Upper lobe of right lung (tissue), 1 donor: ENCODE measurements around the gene PROSER1. TPM values are rescaled to one million over a fixed set of nuclear protein-coding genes. Genes with fewer than 3 reads are reported as not detected.
A peak's percentile ranks its signal among the peaks of the same experiment; 100 is the strongest.
"Not testable (repeated sequence)": the region's sequence is repeated elsewhere in the genome, so short reads cannot be mapped to it uniquely, and the experiment has no call there.

ENCODE experiments used
- ATAC-seq: fragments of 200-7000 bp; cut with Tn5 transposase; one replicate; pipeline ENCODE4 v1.9.1; 2020; ENCODE audit warnings: mild to moderate bottlenecking, moderate library complexity
- DNase-seq: peaks from one replicate; pipeline ENCODE4 v3.0.0-alpha.2; 2020
- H3K27ac ChIP-seq: fragments of 200-600 bp; one replicate; pipeline ENCODE4 v1.8.0; 2022
- H3K27me3 ChIP-seq: fragments of 200-600 bp; one replicate; pipeline ENCODE4 v1.8.0; 2022; ENCODE audit warnings: mild to moderate bottlenecking
- H3K36me3 ChIP-seq: fragments of 200-600 bp; one replicate; pipeline ENCODE4 v1.8.0; 2022
- H3K4me1 ChIP-seq: fragments of 200-600 bp; one replicate; pipeline ENCODE4 v1.8.0; 2022
- H3K4me3 ChIP-seq: fragments of 200-600 bp; one replicate; pipeline ENCODE4 v1.8.0; 2022; ENCODE audit warnings: mild to moderate bottlenecking
- H3K9me3 ChIP-seq: fragments of 200-600 bp; one replicate; pipeline ENCODE4 v1.8.0; 2022
- CTCF ChIP-seq: fragments of 200-600 bp; IDR thresholded peaks from one replicate; pipeline ENCODE4 v1.8.0; 2022; ENCODE audit warnings: antibody characterized with exemption
- intact Hi-C: fragments of 100-400 bp; cut with DNase I; formaldehyde crosslinking; loops from one replicate; pipeline ENCODE4 v1.11.0; 2022
- long read RNA-seq: library from polyadenylated mRNA; unstranded; transcript quantifications from one replicate; pipeline ENCODE4 v2.0.0, GENCODE V29; 2021
- total RNA-seq: library from RNA; stranded (reverse); fragmentation: NEBNext Ultra II Directional; extraction: Animal tissue kit (Norgen Biotek cat#: 25700); gene quantifications from one replicate; pipeline ENCODE4 v1.2.1, GENCODE V29; 2021
- donor health status: DM: no; HTN: yes; CAD: no; lungs with severe emphysema.

The PROSER1 gene
- total RNA-seq = 30.7 TPM
- long read RNA-seq, partial matches to known transcripts = 2 of 4 reads
- long read RNA-seq, other reads (novel, unspliced or antisense) = 2 of 4 reads

- ATAC-seq = peak; percentile 95
- no peaks in the 10 kb centered on the region for H3K36me3 ChIP-seq
- peak within 1 kb of the TSS; percentile 91 for H3K27ac ChIP-seq
- peak; percentile 95 for DNase-seq
- H3K4me1 ChIP-seq = peaks cover 44% of the 10 kb centered on the region
- intact Hi-C loops = no loop called here
- peak within 1 kb of the TSS; percentile 85 for H3K4me3 ChIP-seq
- H3K27me3 ChIP-seq = no peaks in the 10 kb centered on the region
- H3K9me3 ChIP-seq = no peaks in the 10 kb centered on the region
- no peak for TF ChIP-seq CTCF
These were observed at the start of gene PROSER1, which contains the start of gene NHLRC3 for GRCh38 chr13:39037880-39038568. PROSER1 (minus strand) TSS chr13:39038089; CDS start chr13:39037242, 847 bp downstream. NHLRC3 (plus strand) TSS chr13:39038456; CDS start chr13:39038640, 184 bp downstream.

- H3K27me3 ChIP-seq, intact Hi-C loops: not testable (repeated sequence)
These were observed 48.5 kb upstream of the PROSER1 start for GRCh38 chr13:39086251-39086945.

GRCh38 chr13:39073983-39074382 lies 36.1 kb upstream of the PROSER1 start:
- ATAC-seq (no peak), DNase-seq (no peak)
- Histone ChIP-seq H3K27me3 (no peaks in the 10 kb centered on the region), H3K4me1 (no peaks in the 10 kb centered on the region), H3K9me3 (no peaks in the 10 kb centered on the region), H3K27ac (no peak overlapping the region), H3K36me3 (no peaks in the 10 kb centered on the region), H3K4me3 (no peak overlapping the region)
- intact Hi-C loops = no loop called here
- TF ChIP-seq CTCF = no peak

More at GRCh38 chr13:39086251-39086945, 48.5 kb upstream of the PROSER1 start:
- not testable (repeated sequence) for H3K4me3 ChIP-seq, H3K27ac ChIP-seq, DNase-seq, H3K36me3 ChIP-seq, ATAC-seq, H3K9me3 ChIP-seq, H3K4me1 ChIP-seq

GRCh38 chr13:39072842-39073241 lies 35.0 kb upstream of the PROSER1 start:
- no peak overlapping the region for H3K4me3 ChIP-seq
- intact Hi-C loops = no loop called here
- no peaks in the 10 kb centered on the region for H3K9me3 ChIP-seq
- no peak for TF ChIP-seq CTCF
- ATAC-seq (no peak), DNase-seq (no peak)
- H3K27me3 ChIP-seq = no peaks in the 10 kb centered on the region
- H3K27ac ChIP-seq = no peak overlapping the region
- H3K36me3 ChIP-seq = no peaks in the 10 kb centered on the region
- no peaks in the 10 kb centered on the region for H3K4me1 ChIP-seq

- no peak for TF ChIP-seq CTCF
- intact Hi-C loops = no loop called here
- H3K4me1 ChIP-seq = no peaks in the 10 kb centered on the region
- ATAC-seq = no peak
- H3K36me3 ChIP-seq = no peaks in the 10 kb centered on the region
- H3K27me3 ChIP-seq = no peaks in the 10 kb centered on the region
- DNase-seq = no peak
- H3K27ac ChIP-seq = no peak overlapping the region
- H3K4me3 ChIP-seq = no peak overlapping the region
- no peaks in the 10 kb centered on the region for H3K9me3 ChIP-seq
These were observed 24.1 kb upstream of the PROSER1 start for GRCh38 chr13:39062004-39062403.

GRCh38 chr13:39058040-39058439 lies 20.2 kb upstream of the PROSER1 start:
- H3K9me3 ChIP-seq = no peaks in the 10 kb centered on the region
- no peaks in the 10 kb centered on the region for H3K27me3 ChIP-seq
- no peak overlapping the region for H3K27ac ChIP-seq
- no peak for DNase-seq
- intact Hi-C loops = no loop called here
- H3K36me3 ChIP-seq = peaks cover 4% of the 10 kb centered on the region
- H3K4me1 ChIP-seq = no peaks in the 10 kb centered on the region
- ATAC-seq = no peak
- no peak for TF ChIP-seq CTCF
- H3K4me3 ChIP-seq = no peak overlapping the region
